HG03442 (cell line): Measurements from ENCODE around the gene ITPR1.

Experiments used
- ATAC-seq: cut with Tn5 transposase; IDR thresholded peaks from one replicate; pipeline ENCODE4 v1.9.1; 2021; ENCODE audit warnings: mild to moderate bottlenecking, moderate library complexity; ENCODE audit not compliant: unreplicated experiment

Gene ITPR1

DNA sequence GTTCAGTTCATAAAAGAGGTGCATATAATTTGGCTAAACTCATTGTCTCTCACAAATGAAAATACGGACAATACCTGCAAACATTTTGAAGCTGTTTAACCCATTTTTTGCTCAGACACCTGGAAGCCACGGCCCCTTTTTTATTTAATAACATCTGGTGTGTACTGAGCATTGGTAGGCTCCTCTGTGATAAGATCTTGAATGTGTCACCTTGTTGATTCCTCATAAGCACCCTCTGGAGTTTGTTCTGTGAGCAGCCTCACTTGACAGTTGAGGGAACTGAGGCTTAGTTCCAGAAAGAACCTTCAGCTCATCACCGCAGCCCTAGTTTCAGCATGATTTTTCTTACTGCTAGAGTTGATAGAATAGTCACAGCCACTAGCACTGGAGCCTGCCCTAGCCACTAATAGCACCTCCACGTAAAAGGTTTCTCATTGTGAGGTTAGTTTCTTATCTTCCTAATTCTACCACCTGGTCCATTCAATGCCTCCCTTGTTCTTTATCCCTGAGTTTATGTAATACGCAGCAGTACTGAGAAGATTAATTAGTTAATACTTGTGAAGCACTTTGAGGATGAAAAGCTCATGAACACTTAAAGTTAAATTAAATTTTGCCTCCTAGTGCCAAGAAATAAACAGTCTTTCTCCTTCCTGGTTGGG is 71.9 kb downstream of the ITPR1 start:
- ATAC-seq: no peak

DNA sequence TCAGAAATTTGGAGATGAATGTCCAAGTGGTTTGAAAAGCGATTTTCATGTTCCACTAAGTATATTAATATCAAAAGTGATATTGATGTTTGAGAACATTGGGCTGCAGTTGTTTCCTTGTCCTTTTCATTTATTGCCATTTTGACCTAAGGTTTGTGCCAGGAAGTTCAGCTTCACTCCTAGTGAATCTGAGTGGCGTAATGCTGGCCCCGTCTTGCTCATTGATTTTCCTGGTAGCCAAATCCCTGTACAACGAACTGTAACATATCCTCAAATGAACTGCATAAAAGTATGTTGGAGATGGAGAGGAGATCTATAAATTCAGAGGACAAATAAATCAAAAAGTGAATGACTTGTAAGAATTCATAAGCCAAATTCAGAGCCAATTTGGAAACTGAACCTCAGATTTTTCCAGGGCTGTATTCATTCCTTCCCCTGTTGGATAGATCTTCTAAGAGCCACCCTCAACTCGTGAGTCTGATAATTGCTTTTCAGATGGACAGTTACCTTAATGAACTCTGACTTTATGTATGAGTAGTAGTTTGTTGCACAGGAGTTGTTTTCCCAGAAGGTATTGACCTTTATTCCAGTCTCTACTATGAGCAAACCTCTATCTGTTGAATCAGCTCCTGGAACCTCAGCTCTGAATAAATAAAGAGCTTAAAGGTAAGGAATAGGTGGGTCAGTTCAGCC is 72.8 kb downstream of the ITPR1 start:
- ATAC-seq: no peak

DNA sequence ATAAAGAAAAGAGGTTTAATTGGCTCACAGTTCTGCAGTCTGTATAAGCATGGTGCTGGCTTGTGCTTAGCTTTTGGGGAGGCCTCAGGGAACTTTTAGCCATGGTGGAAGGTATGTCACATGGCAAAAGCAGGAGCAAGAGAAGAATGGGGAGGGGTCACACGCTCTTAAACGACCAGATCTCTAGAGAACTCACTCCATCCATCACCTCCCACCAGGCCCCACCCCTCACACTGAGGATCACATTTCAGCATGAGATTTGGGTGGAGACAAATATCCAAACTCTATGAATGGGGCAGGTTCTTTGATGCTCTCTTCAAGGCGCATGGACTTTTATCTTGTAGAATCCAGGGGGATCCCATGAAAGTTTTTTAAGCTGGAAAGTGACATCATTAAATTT is 75.7 kb downstream of the ITPR1 start:
- no peak for ATAC-seq

DNA sequence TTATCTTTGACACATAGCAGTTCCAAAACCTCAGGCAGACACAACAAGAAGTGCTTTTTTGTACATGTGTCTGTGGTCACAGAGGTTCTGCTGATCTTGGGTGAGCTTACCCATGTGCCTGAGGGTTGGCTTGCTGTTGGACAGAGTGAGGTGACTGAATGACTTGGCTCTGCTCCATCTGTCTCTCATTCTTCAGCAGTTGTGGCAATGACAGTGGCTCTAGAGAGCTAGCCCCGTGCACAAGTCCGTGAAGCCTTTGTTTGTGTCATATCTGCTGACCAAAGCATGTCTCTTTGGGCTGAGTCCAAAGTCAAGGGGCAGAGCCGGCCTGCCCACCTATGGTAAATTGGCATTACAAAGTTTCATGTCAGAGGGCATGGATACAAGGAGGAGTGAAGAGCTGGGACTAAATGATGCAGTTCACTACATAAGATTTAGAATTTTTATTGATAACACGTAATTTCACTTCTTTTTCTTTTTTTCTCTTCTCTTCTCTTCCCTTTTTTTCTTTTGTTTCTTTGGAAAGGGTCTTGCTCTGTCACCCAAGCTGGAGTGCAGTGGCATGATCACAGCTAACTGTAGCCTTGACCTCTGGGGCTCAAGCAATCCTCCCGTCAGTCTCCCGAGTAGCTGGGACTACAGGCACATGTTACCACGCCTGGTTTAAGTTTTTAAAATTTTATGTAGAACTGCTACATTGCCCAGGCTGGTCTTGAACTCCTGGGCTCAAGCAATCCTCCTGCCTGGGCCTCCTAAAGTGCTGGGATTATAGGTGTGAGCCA is 77.9 kb downstream of the ITPR1 start:
- ATAC-seq: peak; percentile 58

DNA sequence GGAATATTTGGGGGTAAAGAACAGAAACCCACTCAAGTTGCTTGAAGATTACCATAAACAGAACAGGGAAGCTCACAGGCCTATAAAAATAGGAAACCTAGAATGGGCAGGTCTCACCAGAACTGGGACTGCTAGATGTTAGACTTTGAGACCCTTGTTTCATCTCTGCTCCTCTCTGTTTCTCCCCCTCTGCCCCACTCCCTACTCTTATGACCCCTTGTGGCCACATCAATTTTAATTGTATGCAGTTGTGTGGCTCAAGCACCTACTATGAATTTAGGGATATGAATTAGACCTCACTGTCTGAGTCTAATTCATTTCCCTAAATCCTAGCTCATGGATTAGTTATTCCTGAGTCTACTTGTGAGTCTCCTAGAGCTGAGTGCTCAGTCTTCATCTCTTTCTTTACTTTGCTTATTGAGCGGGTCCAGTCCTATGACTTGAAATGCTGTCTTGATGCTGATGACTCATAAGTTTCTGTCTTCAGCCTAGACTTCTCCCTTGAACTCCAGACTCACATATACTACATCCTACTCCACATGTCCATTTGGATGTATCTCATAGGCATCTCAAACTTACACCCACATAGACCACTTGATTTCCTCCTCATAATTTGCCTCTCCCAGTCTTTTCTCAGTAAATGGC is 78.7 kb downstream of the ITPR1 start:
- ATAC-seq: peak; percentile 50

DNA sequence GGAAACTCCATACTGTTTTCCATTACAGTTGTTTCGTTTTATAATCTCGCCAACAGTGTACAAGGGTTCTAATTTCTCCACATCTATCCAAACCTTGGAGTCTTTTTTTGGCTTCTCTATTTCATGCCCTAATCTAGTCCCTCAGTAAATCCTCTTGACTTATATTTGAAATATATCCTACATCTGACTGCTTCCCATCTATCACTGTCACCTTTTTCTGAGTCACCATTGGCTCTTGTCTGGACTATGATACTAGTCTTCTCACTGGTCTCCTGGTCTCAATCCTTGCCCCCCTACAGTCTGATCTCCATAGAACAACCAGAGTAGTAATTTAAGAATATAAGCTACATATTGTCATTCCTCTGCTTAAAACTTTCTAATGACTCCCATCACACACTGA is 80.0 kb downstream of the ITPR1 start:
- no peak for ATAC-seq

DNA sequence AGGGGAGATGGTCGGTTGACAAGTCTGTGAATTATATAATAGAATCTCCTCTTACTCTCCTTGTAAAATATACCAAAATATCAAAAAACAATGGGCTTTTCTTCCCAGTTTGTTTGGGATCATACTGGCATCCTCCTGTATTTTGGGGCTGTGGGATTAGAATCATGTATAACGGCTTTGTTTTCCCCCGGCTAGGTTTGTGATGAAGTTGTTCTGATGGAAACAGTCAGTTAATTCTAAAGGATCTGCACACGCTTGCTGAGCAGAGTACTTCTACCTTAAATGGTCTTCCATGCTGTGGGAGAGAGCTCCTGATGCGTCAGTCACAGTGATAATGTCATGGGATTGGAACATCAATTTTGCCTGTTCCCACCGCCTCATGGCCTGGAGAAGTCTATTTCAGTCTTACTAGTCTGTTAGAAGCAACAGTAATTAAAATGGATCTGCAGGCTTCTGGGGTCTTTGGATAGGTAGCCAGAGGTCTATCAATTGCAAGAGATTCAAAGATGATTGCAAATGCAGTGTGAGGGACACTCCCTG is 81.3 kb downstream of the ITPR1 start:
- ATAC-seq: no peak

DNA sequence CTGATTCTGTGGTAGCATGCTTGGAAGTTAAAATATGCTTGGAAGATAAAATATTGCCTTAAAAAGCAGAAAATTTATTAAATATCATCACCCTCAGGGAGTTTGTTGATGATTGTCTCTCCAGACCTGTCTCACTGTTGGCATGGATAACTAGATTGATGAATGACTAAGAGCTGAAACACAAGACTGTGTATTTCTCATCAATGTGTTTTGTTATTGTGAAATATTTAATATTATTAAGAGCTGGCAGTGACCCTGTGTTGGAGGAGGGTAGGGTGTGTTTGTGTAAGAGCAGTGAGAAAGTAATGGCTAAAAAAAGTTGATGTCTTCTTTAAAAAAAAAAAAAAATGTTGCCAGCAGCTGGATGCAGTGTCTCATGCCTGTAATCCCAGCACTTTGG is 82.2 kb downstream of the ITPR1 start:
- no peak for ATAC-seq

DNA sequence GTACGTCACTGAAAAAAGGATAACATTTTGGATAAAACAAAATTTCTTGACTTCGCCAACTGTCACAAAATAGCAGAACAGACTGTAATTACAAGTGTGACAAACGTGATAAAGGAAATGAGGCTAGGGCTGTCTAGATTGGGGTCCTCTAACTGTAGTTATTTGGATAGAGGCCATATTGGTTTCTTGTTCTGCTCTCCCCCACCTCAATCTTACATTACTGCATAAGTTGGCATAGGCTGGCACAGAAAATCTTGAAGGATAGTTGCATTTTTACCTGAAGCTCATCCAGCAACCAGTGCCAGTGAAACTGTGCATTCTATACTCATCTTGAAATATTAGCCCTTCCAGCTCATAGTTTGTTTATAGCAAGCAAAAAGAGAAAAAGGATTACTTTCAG is 84.6 kb downstream of the ITPR1 start:
- ATAC-seq: no peak

DNA sequence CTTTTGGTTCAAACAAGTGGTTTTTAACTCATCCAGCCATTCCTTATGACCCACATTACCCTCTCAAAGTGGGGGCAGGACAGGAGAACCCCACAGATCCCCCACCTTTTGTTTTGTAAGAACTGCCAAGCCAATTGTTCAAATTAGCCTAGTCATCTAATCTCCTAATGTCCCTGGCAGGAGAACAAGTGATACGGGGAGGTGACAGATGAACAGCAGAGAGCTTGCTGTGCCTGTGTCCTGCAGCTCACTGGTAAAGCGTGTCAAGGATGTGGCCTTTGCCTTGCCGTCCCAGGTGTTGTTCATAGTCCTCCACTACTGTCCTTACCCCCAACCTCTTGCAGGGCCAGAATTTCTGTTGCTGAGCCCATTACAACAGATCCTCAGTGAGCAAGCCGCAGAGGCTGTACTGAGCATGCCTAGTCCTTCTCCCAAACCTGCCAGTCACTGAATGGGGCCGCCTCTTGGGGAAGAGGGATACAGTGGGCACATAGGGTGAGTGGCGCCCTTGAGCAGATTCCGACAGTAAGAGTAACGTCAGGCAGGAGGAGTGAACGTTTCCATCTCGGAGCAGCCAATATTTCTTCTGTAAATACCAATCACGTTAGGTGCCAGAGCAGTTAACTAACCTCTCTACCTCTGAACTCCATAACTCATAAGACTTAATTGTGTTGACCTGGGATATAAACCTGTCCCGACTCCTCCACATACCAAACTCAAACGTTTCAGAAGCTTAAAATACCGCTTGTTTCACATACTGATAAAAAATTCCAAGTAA is 87.4 kb downstream of the ITPR1 start:
- ATAC-seq: no peak

DNA sequence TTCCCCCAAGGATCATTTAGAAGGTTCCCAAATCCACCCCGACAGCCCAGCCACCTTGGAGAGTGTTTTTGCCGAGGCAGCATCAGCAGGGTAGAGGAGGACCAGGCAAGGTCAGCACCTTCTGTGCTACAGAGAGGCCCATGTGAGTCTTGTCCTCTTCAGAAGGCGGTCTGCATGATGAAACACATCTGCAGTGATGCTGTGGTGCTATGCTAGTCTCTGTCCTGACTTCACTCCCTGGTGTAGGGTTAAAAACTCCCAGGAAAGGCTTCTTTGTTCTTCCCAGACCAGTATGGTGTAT is 87.9 kb downstream of the ITPR1 start:
- no peak for ATAC-seq

DNA sequence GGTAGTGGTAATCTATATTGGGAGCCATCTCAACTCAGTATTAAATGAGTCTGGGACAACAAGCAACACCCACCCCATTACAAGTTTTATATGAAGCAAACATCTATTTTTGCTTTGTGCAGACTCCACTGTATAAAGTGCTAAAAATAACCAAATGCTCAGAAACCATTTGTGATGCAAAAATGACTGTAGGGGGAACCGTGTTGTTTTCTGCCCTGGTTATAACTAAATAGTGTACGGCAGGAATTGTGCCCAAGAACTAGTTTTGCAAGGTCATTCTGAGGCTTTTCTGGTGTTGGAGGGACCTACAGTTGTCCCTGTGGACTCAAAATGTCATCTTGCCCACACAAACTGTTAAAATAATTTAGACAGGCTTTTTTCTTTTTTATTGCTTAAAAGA is 88.3 kb downstream of the ITPR1 start:
- no peak for ATAC-seq

DNA sequence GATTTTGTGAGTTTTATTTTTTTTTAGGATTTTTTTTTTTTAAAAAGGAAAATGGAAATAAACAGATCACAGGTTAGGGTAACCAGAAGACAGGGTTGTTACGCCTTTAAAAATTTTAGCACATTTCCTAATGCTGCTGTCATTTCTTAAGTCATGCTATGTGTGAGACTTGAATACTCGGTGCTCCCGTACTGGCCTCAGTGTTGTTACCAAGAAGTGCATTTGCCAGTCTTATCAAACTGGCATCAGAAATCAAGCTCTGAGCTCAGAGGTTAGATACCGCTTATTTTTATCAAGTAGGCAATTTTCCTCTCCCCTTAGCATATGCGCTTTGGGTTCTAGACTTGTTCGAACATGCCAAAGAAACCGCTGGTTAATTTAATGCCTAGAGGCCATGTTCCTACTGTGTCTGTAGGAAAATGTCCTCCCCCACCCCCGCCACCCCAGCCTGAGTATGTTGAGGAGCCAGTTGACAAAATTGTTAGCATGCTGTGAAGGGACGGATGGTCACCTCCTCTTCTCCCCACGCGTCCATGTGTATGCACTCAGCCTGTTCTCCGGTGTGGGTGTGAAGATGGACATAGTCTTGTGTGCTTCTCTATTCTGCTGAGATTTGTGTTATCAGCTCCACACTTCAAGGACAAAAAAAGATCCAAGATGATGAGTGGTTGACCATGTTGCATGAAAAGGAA is 88.9 kb downstream of the ITPR1 start:
- no peak for ATAC-seq

DNA sequence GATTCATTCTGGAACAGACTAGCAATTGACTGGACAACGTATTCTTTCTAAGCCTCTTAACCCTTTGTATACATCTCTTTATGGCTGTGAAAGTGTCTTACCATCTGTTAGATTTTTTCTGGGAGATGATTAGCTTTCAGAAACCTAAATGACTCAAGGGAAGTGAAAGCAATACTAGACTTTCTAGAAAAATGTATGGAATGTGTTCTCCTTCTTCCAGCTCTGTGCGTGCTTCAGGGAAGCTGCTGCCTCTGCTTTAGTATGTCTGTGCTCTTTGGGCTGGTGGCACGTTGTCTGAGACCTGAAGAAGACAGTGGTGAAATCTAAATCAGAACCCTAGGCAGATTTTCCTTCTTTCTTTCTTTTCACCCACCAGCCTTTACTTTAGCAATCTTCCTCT is 89.5 kb downstream of the ITPR1 start:
- ATAC-seq: no peak

DNA sequence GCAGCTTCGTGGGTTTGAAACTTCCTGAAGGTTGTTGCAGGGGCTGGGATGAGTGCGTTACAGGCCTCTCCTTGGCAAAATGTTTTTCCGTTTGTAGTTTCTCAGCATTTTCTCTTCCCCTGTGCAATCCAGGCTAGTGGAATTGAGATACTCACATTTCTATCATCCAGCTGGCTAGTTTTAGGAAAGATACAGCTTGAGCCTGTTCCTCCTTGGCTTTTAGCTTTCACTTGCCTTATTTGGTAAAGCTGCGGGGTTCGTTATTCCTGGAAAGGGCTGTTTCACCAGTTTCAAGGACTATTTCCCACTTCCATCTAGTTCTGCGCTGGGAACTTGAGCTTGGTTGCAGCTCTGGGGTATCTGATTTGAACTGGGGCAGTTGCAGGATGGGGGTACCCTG is 90.3 kb downstream of the ITPR1 start:
- ATAC-seq: no peak

DNA sequence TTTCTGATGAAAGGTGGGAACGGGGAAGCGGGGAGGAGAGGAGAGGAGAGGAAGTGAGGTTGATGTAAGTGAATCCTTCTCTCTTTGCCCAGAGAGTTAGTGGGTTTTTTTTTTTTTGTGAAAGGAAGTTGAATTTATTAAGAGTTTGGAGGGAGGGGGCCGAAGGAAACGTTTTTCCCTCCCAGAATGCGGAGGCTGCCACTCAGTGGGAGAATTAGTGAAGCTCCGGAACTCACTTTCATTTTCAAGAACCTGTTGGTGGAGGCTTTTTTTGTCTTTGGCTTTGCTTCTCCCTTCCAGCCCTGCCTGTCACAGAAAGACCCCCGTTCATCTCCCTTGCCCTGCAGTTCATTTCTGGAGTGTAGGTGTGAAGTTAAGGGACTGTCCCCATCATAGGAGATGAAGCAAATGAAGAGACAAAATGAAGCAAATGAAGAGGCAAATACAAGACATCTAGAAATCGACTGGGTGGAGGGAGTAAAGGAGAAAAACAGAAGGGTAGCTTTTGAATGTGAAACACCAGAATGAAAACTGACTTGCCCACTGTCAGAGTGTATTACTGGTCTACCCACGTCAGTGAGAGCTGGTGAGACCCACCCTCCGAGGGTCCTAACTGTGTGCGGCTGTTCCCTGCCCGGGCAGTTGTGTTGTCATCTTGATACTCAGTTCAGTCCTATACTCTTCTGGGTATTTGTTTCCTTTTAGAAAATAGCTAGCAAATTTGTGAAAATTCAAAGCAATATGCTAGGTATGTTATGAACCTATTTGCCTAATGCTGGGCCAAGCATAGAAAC is 91.5 kb downstream of the ITPR1 start:
- peak; percentile 26 for ATAC-seq

DNA sequence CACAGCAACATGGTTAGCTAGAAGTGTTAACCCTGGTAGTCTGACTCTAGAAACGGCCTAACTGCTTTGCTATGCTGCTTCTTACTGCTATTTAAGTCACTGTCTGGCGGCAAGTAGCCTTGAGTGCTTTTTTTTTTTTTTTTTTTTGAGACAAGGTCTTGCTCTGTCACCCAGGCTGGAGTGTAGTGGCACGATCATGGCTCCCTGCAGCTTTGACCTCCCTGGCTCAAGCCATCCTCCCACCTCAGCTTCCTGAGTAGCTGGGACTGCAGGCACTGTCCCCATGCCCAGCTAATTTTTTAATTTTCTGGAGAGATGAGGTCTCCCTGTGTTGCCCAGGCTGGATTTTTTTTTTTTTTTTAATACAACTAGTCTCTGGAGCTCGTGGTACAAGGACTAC is 93.2 kb downstream of the ITPR1 start:
- ATAC-seq: no peak

DNA sequence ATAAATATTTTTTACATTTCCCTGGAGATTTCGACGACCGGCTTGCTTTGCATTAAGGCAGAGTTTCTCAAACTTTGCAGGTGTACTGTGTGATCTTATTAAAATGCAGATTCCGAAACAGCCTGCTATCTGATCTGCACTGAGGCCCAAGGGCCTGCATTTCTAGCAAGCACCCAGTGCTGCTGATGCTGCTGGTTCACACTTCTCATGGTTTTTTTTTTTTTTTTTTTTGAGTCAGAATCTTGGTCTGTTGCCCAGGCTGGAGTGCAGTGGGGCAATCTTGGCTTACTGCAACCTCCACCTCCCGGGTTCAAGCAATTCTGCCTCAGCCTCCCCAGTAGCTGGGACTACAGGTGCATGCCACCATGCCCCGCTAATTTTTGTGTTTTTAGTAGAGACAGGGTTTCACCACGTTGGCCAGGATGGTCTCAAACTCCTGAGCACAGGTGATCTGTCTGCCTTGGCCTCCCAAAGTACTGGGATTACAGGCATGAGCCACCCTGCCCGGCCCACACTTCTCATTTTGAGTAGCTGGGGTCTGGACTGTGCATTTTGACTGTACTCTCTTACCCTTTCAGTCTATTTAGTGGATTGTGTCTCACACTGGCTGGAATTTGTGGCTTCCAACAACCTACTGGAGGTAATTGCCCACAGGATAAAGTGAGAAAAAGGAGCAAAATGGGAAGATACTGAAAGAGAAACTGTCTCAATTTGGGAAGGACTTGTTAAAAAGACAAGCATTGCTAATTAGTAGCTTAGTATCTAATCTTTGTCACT is 94.1 kb downstream of the ITPR1 start:
- ATAC-seq: peak; percentile 36

DNA sequence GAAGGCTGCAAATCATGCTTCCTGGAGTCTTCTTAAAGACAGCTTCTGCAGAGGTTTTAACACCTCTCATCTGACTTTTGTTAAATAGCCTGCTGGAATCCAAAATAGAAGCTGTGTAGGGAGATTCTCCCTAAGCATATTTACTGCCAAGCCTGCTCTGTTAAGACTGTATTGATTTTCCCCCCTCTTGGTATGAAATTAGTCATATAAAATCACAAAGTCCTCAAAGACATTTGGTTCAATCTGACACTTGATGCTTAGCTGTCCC is 94.6 kb downstream of the ITPR1 start:
- ATAC-seq: no peak
